Measurements from ENCODE around the gene MGRN1.

DNA sequence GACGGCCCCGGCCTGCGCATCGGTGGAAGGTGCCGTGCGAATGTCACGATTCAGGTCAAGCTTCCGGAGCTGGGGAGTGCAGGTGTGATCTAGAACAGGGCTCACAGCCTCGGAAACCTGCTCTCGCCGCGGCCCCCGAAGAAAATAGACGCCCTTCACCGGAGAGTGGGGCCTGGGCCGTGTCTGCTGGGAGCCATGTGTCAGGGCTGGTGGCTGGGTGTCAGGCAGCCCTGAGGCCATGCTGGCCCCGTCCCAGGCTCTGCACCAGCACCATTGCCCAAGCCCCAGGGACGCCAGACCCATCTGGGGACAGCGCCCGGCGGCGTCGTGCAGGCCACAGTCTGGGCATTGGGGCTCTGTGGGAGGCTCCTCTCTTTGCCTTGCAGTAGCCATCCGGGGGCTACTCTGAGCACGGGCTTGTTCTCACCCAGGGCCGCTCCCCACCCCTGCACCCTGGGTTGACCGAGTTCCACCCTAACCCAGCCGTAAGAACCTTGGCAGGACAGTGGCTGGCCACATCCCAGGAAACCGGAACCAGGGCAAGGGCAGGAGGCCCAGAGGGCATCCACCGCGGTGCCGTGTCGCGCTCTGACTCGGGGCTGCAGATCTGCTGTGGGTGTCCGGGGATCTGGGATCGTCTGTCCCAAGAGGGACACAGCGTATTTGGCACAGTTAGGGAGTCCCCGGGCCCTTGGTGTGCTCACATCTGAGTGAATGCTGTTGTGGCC, 63.5 kb downstream of the MGRN1 start:
- TF ChIP-seq, protein P1, sequence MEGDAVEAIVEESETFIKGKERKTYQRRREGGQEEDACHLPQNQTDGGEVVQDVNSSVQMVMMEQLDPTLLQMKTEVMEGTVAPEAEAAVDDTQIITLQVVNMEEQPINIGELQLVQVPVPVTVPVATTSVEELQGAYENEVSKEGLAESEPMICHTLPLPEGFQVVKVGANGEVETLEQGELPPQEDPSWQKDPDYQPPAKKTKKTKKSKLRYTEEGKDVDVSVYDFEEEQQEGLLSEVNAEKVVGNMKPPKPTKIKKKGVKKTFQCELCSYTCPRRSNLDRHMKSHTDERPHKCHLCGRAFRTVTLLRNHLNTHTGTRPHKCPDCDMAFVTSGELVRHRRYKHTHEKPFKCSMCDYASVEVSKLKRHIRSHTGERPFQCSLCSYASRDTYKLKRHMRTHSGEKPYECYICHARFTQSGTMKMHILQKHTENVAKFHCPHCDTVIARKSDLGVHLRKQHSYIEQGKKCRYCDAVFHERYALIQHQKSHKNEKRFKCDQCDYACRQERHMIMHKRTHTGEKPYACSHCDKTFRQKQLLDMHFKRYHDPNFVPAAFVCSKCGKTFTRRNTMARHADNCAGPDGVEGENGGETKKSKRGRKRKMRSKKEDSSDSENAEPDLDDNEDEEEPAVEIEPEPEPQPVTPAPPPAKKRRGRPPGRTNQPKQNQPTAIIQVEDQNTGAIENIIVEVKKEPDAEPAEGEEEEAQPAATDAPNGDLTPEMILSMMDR (IDR thresholded peaks at IDR 0.05; ENCODE audit: borderline replicate concordance, extremely low read depth, low read length, poor library complexity, severe bottlenecking), result no peak
- TF ChIP-seq EZH2 (IDR thresholded peaks at IDR 0.05; ENCODE audit: borderline replicate concordance, low read depth, low read length, severe bottlenecking), result no peak
